Neural progenitor cell (in vitro differentiated cells): ENCODE data around the gene CREB5.

Source experiments
- EZH2 ChIP-seq: fragments of 200-600 bp; sonication (generic); IDR thresholded peaks from 2 replicates; pipeline ENCODE4 v1.6.1; 2017; ENCODE audit warnings: antibody characterized with exemption, mild to moderate bottlenecking, moderate library complexity
- TF ChIP-seq, protein P1 (sequence below): fragments of 200-600 bp; sonication (generic); IDR thresholded peaks from 2 replicates; pipeline ENCODE4 v1.5.1; 2017; ENCODE audit warnings: antibody characterized with exemption, mild to moderate bottlenecking

DNA sequence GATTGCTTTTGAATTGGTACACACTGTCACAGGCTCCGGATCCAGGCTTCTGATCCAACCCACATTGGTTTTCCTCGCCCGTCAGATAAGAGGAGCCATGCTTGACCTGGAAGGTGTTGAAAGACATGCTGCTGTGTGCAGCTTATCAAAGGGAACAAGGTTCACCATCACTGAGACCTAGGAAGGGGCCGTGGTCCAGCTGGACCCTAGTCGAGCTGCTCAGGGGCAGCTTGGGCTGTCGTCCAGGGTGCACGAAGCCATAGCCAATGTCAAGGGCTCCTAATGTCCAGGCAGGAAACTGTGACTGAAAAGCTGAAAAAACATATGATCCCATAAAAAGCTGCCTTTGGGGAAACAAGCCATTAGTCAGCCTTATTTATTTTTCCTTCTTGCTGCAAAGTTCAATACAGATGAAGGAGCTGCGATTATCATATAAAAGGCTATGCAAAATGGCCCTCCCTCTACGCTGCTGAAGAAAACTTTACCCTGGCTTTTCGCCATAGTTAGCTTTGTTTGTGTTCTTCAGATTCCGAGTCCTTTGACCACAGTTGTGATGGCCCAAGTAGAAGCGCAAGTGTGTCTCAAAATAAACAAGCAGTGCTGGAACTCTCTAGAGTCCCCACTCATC is 118.0 kb downstream of the CREB5 start:
- TF ChIP-seq, protein P1, sequence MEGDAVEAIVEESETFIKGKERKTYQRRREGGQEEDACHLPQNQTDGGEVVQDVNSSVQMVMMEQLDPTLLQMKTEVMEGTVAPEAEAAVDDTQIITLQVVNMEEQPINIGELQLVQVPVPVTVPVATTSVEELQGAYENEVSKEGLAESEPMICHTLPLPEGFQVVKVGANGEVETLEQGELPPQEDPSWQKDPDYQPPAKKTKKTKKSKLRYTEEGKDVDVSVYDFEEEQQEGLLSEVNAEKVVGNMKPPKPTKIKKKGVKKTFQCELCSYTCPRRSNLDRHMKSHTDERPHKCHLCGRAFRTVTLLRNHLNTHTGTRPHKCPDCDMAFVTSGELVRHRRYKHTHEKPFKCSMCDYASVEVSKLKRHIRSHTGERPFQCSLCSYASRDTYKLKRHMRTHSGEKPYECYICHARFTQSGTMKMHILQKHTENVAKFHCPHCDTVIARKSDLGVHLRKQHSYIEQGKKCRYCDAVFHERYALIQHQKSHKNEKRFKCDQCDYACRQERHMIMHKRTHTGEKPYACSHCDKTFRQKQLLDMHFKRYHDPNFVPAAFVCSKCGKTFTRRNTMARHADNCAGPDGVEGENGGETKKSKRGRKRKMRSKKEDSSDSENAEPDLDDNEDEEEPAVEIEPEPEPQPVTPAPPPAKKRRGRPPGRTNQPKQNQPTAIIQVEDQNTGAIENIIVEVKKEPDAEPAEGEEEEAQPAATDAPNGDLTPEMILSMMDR, result no peak
- TF ChIP-seq EZH2, result no peak
